ENCODE data around the gene PXMP4.

PXMP4 gene

GRCh38 chr20:33719989-33720709 lies at the start of gene PXMP4 (continued):
- TF ChIP-seq ZNF362 (tag by site-specific recombination; IDR thresholded peaks at IDR 0.05) (no peak), ZNF280D (tag by site-specific recombination; IDR thresholded peaks at IDR 0.05) (no peak), ZNF792 (tag by site-specific recombination; IDR thresholded peaks at IDR 0.05) (no peak), ZBTB44 (tag by site-specific recombination; IDR thresholded peaks at IDR 0.05) (no peak), INSM2 (tag by site-specific recombination; IDR thresholded peaks at IDR 0.05) (no peak), ZNF133 (tag by site-specific recombination; IDR thresholded peaks at IDR 0.05) (no peak), ZNF791 (tag by site-specific recombination; IDR thresholded peaks at IDR 0.05) (no peak), ZNF513 (tag by site-specific recombination; IDR thresholded peaks at IDR 0.05) (no peak), ZNF169 (tag by site-specific recombination; IDR thresholded peaks at IDR 0.05) (no peak), ZNF830 (tag by site-specific recombination; IDR thresholded peaks at IDR 0.05; ENCODE audit: low read depth) (no peak), RBAK (tag by site-specific recombination; IDR thresholded peaks at IDR 0.05) (no peak), ZNF501 (tag by site-specific recombination; IDR thresholded peaks at IDR 0.05) (no peak), ZNF707 (tag by site-specific recombination; IDR thresholded peaks at IDR 0.05) (no peak), ZFP41 (tag by site-specific recombination; IDR thresholded peaks at IDR 0.05; ENCODE audit: borderline replicate concordance) (no peak), ZSCAN23 (tag by site-specific recombination; IDR thresholded peaks at IDR 0.05) (no peak), ZNF211 (tag by site-specific recombination; IDR thresholded peaks at IDR 0.05; ENCODE audit: low read depth) (no peak), ZNF423 (tag by site-specific recombination; IDR thresholded peaks at IDR 0.05) (no peak), MZF1 (tag by site-specific recombination; IDR thresholded peaks at IDR 0.05; ENCODE audit: borderline replicate concordance) (no peak), ZNF48 (tag by site-specific recombination; IDR thresholded peaks at IDR 0.05) (no peak), ZNF624 (tag by site-specific recombination; IDR thresholded peaks at IDR 0.05) (no peak), GLI2 (tag by site-specific recombination; IDR thresholded peaks at IDR 0.05; ENCODE audit: borderline replicate concordance, low read depth) (no peak), ZNF366 (tag by site-specific recombination; conservative IDR thresholded peaks at IDR 0.05) (no peak), ZNF549 (tag by site-specific recombination; IDR thresholded peaks at IDR 0.05) (no peak), ZNF580 (tag by site-specific recombination; IDR thresholded peaks at IDR 0.05) (no peak; the same call in none of the 2 replicates), REPIN1 (tag by site-specific recombination; IDR thresholded peaks at IDR 0.05; ENCODE audit: low read depth) (no peak), PRDM4 (tag by site-specific recombination; IDR thresholded peaks at IDR 0.05) (no peak)

All from HEK293 (cell line).